Fibroblast of pulmonary artery (primary cell): Measurements from ENCODE around the gene OSBPL6.

Experiments
- DNase-seq: peaks from one replicate; pipeline ENCODE4 v3.0.0-alpha.2; 2010; ENCODE audit warnings: low read depth
- H3K4me3 ChIP-seq: replicated peaks from 2 replicates; pipeline ENCODE4 v1.5.1; 2011; ENCODE audit warnings: low read depth, mild to moderate bottlenecking, control low read depth, low read length, moderate library complexity
- CTCF ChIP-seq: IDR thresholded peaks from 2 replicates; pipeline ENCODE4 v1.5.1; 2011; ENCODE audit warnings: mild to moderate bottlenecking, control low read depth, low read length, inconsistent platforms; ENCODE audit errors: missing control alignments

OSBPL6 gene

GRCh38 chr2:178256382-178257042 lies 62.2 kb downstream of the OSBPL6 start:
- TF ChIP-seq CTCF: no peak
- H3K4me3 ChIP-seq: no peak overlapping the region
- DNase-seq: no peak

GRCh38 chr2:178257127-178257526 lies 62.8 kb downstream of the OSBPL6 start:
- DNase-seq: no peak
- no peak overlapping the region for H3K4me3 ChIP-seq
- no peak for TF ChIP-seq CTCF

- no peak for DNase-seq
- TF ChIP-seq CTCF: no peak
- no peak overlapping the region for H3K4me3 ChIP-seq
These were observed 64.6 kb downstream of the OSBPL6 start for GRCh38 chr2:178258916-178259315.

GRCh38 chr2:178263159-178263860 lies 69.0 kb downstream of the OSBPL6 start:
- no peak for DNase-seq
- no peak overlapping the region for H3K4me3 ChIP-seq
- no peak for TF ChIP-seq CTCF

- DNase-seq: no peak
- H3K4me3 ChIP-seq: no peak overlapping the region
- no peak for TF ChIP-seq CTCF
These were observed 69.9 kb downstream of the OSBPL6 start for GRCh38 chr2:178264211-178264610.

GRCh38 chr2:178265851-178266250 lies 71.5 kb downstream of the OSBPL6 start:
- H3K4me3 ChIP-seq: no peak overlapping the region
- no peak for DNase-seq
- TF ChIP-seq CTCF: no peak

GRCh38 chr2:178266445-178266844 lies 72.1 kb downstream of the OSBPL6 start:
- no peak overlapping the region for H3K4me3 ChIP-seq
- TF ChIP-seq CTCF: no peak
- no peak for DNase-seq
